H9 (cell line): Measurements from ENCODE around the gene SEH1L. TPM values are rescaled to one million over a fixed set of nuclear protein-coding genes. Genes with fewer than 3 reads are reported as not detected.

Experiments used
- DNase-seq: peaks from one replicate; pipeline ENCODE4 v3.0.0-alpha.2; 2017
- H2AFZ ChIP-seq: one replicate; pipeline ENCODE4 v1.6.1; 2013; ENCODE audit warnings: mild to moderate bottlenecking, low read length, control low read depth, moderate library complexity
- H2AK5ac ChIP-seq: 2 replicates; pipeline ENCODE4 v1.6.1; 2013; ENCODE audit warnings: low read length, control low read depth, mixed read lengths; ENCODE audit not compliant: insufficient read length
- H2BK120ac ChIP-seq: one replicate; pipeline ENCODE4 v1.6.1; 2013; ENCODE audit warnings: low read depth, mild to moderate bottlenecking, low read length, control low read depth, inconsistent platforms; ENCODE audit not compliant: poor library complexity, severe bottlenecking
- H2BK12ac ChIP-seq: 2 replicates; pipeline ENCODE4 v1.6.1; 2013; ENCODE audit warnings: low read length, control low read depth, mixed read lengths, low read depth; ENCODE audit not compliant: insufficient read length
- H2BK15ac ChIP-seq: 2 replicates; pipeline ENCODE4 v1.6.1; 2013; ENCODE audit warnings: low read depth, low read length, control low read depth
- H2BK20ac ChIP-seq: one replicate; pipeline ENCODE4 v1.6.1; 2013; ENCODE audit warnings: low read depth, mild to moderate bottlenecking, low read length, control low read depth, inconsistent platforms; ENCODE audit not compliant: poor library complexity, severe bottlenecking
- H2BK5ac ChIP-seq: 2 replicates; pipeline ENCODE4 v1.6.1; 2013; ENCODE audit warnings: low read length, control low read depth, mixed read lengths; ENCODE audit not compliant: insufficient read length
- H3K14ac ChIP-seq: 2 replicates; pipeline ENCODE4 v1.6.1; 2013; ENCODE audit warnings: low read length, control low read depth; ENCODE audit not compliant: insufficient read depth
- H3K18ac ChIP-seq: 2 replicates; pipeline ENCODE4 v1.6.1; 2013; ENCODE audit warnings: low read depth, mild to moderate bottlenecking, mixed read lengths, low read length, control low read depth; ENCODE audit not compliant: insufficient read length
- H3K23ac ChIP-seq: 2 replicates; pipeline ENCODE4 v1.6.1; 2013; ENCODE audit warnings: low read length, control low read depth, mixed read lengths, low read depth; ENCODE audit not compliant: insufficient read length
- H3K23me2 ChIP-seq: 2 replicates; pipeline ENCODE4 v1.6.1; 2013; ENCODE audit warnings: low read depth, mild to moderate bottlenecking, mixed read lengths, low read length, control low read depth; ENCODE audit not compliant: insufficient read length, poor library complexity, severe bottlenecking
- H3K27ac ChIP-seq: 2 replicates; pipeline ENCODE4 v1.5.1; 2013; ENCODE audit warnings: low read length, control low read depth, mixed read lengths, low read depth; ENCODE audit not compliant: insufficient read length
- H3K27me3 ChIP-seq: 2 replicates; pipeline ENCODE4 v1.6.1; 2013; ENCODE audit warnings: low read length, control low read depth, inconsistent platforms; ENCODE audit not compliant: insufficient read depth
- H3K4ac ChIP-seq: 2 replicates; pipeline ENCODE4 v1.6.1; 2013; ENCODE audit warnings: low read depth, mild to moderate bottlenecking, control low read depth, inconsistent platforms, low read length, moderate library complexity
- H3K4me1 ChIP-seq: 2 replicates; pipeline ENCODE4 v1.6.1; 2013; ENCODE audit warnings: low read length, control low read depth, inconsistent platforms; ENCODE audit not compliant: insufficient read depth
- H3K4me2 ChIP-seq: 2 replicates; pipeline ENCODE4 v1.6.1; 2013; ENCODE audit warnings: low read length, control low read depth, mixed read lengths; ENCODE audit not compliant: insufficient read length, insufficient read depth
- H3K56ac ChIP-seq: 2 replicates; pipeline ENCODE4 v1.6.1; 2013; ENCODE audit warnings: low read depth, mild to moderate bottlenecking, mixed read lengths, low read length, control low read depth; ENCODE audit not compliant: insufficient read length
- H3K79me1 ChIP-seq: 2 replicates; pipeline ENCODE4 v1.6.1; 2013; ENCODE audit warnings: low read depth, mild to moderate bottlenecking, moderate library complexity, low read length, control low read depth, inconsistent platforms; ENCODE audit not compliant: insufficient read depth, poor library complexity, severe bottlenecking
- H3K79me2 ChIP-seq: 2 replicates; pipeline ENCODE4 v1.6.1; 2013; ENCODE audit warnings: low read length, control low read depth, inconsistent platforms; ENCODE audit not compliant: insufficient read depth
- H3K9ac ChIP-seq: 2 replicates; pipeline ENCODE4 v1.6.1; 2013; ENCODE audit warnings: low read length, control low read depth, mixed read lengths; ENCODE audit not compliant: insufficient read length; ENCODE audit errors: extremely low read depth
- H3K9me3 ChIP-seq: one replicate; pipeline ENCODE4 v1.6.1; 2013; ENCODE audit warnings: low read depth, low read length, inconsistent platforms; ENCODE audit not compliant: control insufficient read depth
- H3T11ph ChIP-seq: one replicate; pipeline ENCODE4 v1.6.1; 2013; ENCODE audit warnings: mild to moderate bottlenecking, low read length, control low read depth, inconsistent platforms
- H4K20me1 ChIP-seq: one replicate; pipeline ENCODE4 v1.6.1; 2013; ENCODE audit not compliant: control insufficient read depth, insufficient read length, insufficient read depth
- H4K5ac ChIP-seq: 2 replicates; pipeline ENCODE4 v1.6.1; 2013; ENCODE audit warnings: low read depth, mild to moderate bottlenecking, mixed read lengths, low read length, control low read depth; ENCODE audit not compliant: insufficient read length
- H4K8ac ChIP-seq: replicated peaks from 2 replicates; pipeline ENCODE4 v1.6.1; 2013; ENCODE audit warnings: low read length, control low read depth, mixed read lengths, low read depth; ENCODE audit not compliant: insufficient read length
- H4K91ac ChIP-seq: 2 replicates; pipeline ENCODE4 v1.6.1; 2013; ENCODE audit warnings: low read depth, mild to moderate bottlenecking, moderate library complexity, mixed read lengths, low read length, control low read depth; ENCODE audit not compliant: insufficient read length
- H3K27ac Mint-ChIP-seq, 3 experiments: 2 replicates in 2 of 3; 3 replicates in 1 of 3; pipeline ENCODE4 v1.8.0; 2020 to 2021; ENCODE audit warnings: mixed read lengths in 3 of 3, mild to moderate bottlenecking in 1 of 3, moderate library complexity in 1 of 3
- H3K27me3 Mint-ChIP-seq: 2 replicates; pipeline ENCODE4 v1.8.0; 2021; ENCODE audit warnings: low read depth, mild to moderate bottlenecking, moderate library complexity, mixed read lengths
- H3K36me3 Mint-ChIP-seq, 3 experiments: 2 replicates in 2 of 3; 3 replicates in 1 of 3; pipeline ENCODE4 v1.8.0; 2020 to 2021; ENCODE audit warnings: low read depth in 3 of 3, mixed read lengths in 3 of 3; ENCODE audit not compliant: insufficient read depth in 1 of 3
- H3K4me1 Mint-ChIP-seq, 2 experiments: 2 replicates each; pipeline ENCODE4 v1.8.0; 2020; ENCODE audit warnings: mixed read lengths in 2 of 2
- H3K4me3 Mint-ChIP-seq, 2 experiments: 2 replicates in 1 of 2; 3 replicates in 1 of 2; pipeline ENCODE4 v1.8.0; 2020 to 2021; ENCODE audit warnings: mild to moderate bottlenecking in 2 of 2, mixed read lengths in 2 of 2, moderate library complexity in 1 of 2
- H3K9me3 Mint-ChIP-seq, 2 experiments: 2 replicates in 1 of 2; 3 replicates in 1 of 2; pipeline ENCODE4 v1.8.0; 2020; ENCODE audit warnings: mild to moderate bottlenecking in 2 of 2, mixed read lengths in 2 of 2, moderate library complexity in 1 of 2
- CTCF ChIP-seq: fragments of 200-600 bp; sonication (generic); conservative IDR thresholded peaks from 3 replicates; pipeline ENCODE4 v1.8.0; 2021; ENCODE audit warnings: antibody characterized with exemption, mild to moderate bottlenecking
- WGBS: extraction: QIAGEN DNeasy Blood & Tissue Kit; methylation state at CpG from one replicate; pipeline ENCODE4 v1.1.7; 2013; ENCODE audit warnings: missing lambda C conversion rate, low lambda C conversion rate, mixed read lengths; ENCODE audit not compliant: insufficient read length; ENCODE audit errors: extremely low coverage; 5-methylcytosine and 5-hydroxymethylcytosine counted together
- total RNA-seq: library from RNA; stranded (reverse); gene quantifications from 2 replicates; pipeline ENCODE4 v1.2.1, GENCODE V29; 2021

Gene SEH1L
- total RNA-seq, 1 experiment from 2014 or later: 97.2 TPM

GRCh38 chr18:12973562-12974213 lies 25.9 kb downstream of the SEH1L start:
- H2BK120ac ChIP-seq: no peak overlapping the region
- no peaks in the 10 kb centered on the region for H3K79me1 ChIP-seq
- peaks cover 4 to 6% of the 10 kb centered on the region in 2 experiments for H3K9me3 Mint-ChIP-seq
- no peak overlapping the region for H2BK12ac ChIP-seq
- no peak for TF ChIP-seq CTCF
- H2BK5ac ChIP-seq: no peak overlapping the region
- no peak overlapping the region for H3K18ac ChIP-seq
- H3K27me3 ChIP-seq: no peaks in the 10 kb centered on the region
- H3K23me2 ChIP-seq: no peaks in the 10 kb centered on the region
- no peaks in the 10 kb centered on the region for H4K20me1 ChIP-seq
- H3K4me1 ChIP-seq: no peaks in the 10 kb centered on the region
- H4K5ac ChIP-seq: no peak overlapping the region
- no peak overlapping the region for H2AFZ ChIP-seq
- H2BK15ac ChIP-seq: no peak overlapping the region
- H3K36me3 Mint-ChIP-seq: peaks cover 66 to 88% (median 71%) of the 10 kb centered on the region in 3 experiments
- H3K4me1 Mint-ChIP-seq: peaks cover 0 to 2% of the 10 kb centered on the region in 2 experiments; a peak in 1 of 4 replicates
- no peak overlapping the region for H3K4me2 ChIP-seq
- WGBS: no CpG with 5 or more reads among the region's 4 CpGs
- no peak overlapping the region for H4K91ac ChIP-seq
- no peak overlapping the region for H3T11ph ChIP-seq
- H3K4me3 Mint-ChIP-seq: no peak overlapping the region
- no peak for DNase-seq
- no peak overlapping the region for H3K9ac ChIP-seq
- no peak overlapping the region for H3K56ac ChIP-seq
- H3K14ac ChIP-seq: no peak overlapping the region
- no peaks in the 10 kb centered on the region; the same call in 1 of the 2 replicates for H3K27me3 Mint-ChIP-seq
- H2AK5ac ChIP-seq: no peak overlapping the region
- H3K23ac ChIP-seq: no peak overlapping the region
- no peak overlapping the region for H3K4ac ChIP-seq
- H3K79me2 ChIP-seq: no peaks in the 10 kb centered on the region; the same call in 1 of the 2 replicates
- H3K9me3 ChIP-seq: no peaks in the 10 kb centered on the region
- no peak overlapping the region for H4K8ac ChIP-seq
- H3K27ac ChIP-seq: no peak overlapping the region
- H2BK20ac ChIP-seq: no peak overlapping the region
- no peak overlapping the region for H3K27ac Mint-ChIP-seq
